ELR (cell line): ENCODE data around the gene CENPS.
"Not testable (repeated sequence)": the region's sequence is repeated elsewhere in the genome, so short reads cannot be mapped to it uniquely, and the experiment has no call there.

ENCODE experiments used
- DNase-seq: peaks from one replicate; pipeline ENCODE4 v3.0.0-alpha.2; 2015; ENCODE audit warnings: low read depth

CENPS gene

DNA sequence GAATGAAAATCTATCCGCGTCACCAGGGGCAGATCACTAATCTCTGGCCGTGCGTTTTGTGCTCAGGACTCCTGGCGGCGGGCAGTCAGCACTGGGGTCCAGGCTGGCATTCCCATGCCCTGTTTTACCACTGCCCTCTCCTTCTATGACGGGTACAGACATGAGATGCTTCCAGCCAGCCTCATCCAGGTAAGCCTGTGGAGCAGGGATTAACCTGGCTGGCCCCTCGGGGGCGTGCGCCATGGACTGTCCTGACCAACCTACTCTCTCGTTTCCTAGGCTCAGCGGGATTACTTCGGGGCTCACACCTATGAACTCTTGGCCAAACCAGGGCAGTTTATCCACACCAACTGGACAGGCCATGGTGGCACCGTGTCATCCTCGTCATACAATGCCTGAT lies 10.9 kb upstream of the CENPS start:
- DNase-seq, result no peak

DNA sequence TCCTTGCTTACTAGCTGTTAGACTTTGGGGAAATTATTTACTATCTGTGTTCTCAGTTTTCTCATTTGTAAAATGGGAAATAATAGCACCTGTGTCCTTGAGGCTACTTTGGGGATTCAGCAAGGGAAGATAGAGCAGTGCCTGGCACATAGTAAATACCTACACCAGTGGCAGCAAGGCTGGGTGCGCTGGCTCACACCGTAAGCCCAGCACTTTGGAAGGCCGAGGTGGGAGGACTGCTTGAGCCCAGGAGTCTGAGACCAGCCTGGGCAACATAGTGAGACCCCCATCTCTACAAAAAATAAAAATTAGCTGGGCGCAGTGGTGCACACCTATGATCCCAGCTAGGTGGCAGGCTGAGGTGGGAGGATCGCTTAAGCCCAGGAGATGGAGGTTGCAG lies 8.6 kb upstream of the CENPS start:
- DNase-seq, result no peak

DNA sequence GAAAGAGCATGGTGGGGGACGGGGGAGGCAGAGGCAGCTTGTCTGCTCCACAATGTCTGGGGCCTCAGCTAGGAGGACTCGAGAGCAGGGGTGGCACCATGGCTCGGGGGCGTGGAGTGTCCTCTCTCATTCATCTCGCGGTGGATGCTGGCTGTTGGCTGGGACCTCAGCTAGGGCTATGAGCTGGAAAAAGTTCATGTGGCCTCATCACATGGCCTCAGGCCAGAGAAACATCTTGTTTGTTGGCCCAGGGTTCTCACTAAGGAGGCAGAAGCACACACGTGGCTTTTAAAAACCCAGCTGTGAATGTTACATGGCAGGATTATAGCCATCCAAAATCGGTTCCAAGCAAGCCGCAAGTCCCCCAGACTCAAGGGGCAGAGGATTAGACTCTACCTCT lies 6.2 kb upstream of the CENPS start:
- DNase-seq, result peak; percentile 36

DNA sequence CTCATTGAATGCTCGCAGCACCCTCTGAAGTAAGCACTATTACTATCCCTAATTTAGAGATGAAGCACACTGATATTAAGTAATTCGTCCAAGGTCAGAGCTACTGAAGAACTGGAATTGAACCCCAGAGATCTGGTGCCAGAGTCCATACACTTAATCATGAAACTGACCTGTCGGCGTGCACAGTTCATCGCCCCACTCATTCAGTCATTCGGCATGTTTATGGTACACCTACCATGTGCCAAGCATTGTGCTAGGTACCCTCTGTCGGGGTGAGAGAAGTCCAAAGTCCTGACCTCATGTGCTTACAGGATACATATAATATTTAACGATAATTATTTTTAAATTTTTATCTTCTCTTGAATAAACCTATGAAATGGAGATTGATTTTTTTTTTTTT lies 5.6 kb upstream of the CENPS start:
- DNase-seq, result no peak

DNA sequence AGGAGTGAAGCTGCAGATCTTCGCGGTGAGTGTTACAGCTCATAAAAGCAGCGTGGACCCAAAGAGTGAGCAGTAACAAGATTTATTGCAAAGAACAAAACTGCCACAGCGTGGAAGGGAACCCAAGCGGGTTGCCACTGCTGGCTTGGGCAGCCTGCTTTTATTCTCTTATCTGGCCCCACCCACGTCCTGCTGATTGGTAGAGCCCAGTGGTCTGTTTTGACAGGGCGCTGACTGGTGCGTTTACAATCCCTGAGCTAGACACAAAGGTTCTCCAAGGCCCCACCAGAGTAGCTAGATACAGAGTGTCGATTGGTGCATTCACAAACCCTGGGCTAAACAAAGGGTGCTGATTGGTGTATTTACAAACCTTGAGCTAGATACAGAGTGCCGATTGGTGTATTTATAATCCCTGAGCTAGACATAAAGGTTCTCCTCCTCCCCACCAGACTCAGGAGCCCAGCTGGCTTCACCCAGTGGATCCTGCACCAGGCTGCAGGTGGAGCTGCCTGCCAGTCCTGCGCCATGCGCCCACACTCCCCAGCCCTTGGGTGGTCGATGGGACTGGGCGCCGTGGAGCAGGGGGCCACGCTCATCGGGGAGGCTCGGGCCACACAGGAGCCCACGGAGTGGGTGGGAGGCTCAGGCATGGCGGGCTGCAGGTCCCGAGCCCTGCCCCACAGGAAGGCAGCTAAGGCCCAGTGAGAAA lies 4.3 kb upstream of the CENPS start:
- not testable (repeated sequence) for DNase-seq

DNA sequence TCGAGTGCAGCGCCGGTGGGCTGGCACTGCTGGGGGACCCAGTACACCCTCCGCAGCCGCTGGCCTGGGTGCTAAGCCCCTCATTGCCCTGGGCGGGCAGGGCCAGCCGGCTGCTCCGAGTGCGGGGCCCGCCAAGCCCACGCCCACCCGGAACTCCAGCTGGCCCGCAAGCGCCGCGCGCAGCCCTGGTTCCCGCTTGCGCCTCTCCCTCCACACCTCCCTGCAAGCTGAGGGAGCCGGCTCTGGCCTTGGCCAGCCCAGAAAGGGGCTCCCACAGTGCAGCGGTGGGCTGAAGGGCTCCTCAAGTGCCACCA lies 3.7 kb upstream of the CENPS start:
- DNase-seq, result not testable (repeated sequence)

DNA sequence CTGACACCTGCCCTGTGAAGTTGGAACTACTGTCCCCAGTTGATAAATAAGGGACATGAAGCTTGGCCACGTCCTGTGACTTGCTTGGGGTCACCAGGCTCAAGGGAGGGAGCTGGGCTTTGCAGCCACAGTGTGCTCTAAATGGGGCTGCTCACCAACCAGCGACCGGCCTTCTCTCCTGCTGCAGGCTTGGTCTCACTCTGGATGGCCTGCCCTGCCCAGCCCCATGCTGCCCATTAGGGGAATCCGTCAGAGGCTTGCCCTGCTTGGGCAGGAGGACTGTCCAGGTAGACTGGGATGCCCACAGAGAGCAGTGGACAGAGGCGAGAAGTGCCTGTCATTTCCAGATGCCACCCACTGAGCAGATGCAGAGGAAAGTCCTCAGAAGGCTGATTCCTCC lies 1.2 kb upstream of the CENPS start:
- DNase-seq, result no peak

DNA sequence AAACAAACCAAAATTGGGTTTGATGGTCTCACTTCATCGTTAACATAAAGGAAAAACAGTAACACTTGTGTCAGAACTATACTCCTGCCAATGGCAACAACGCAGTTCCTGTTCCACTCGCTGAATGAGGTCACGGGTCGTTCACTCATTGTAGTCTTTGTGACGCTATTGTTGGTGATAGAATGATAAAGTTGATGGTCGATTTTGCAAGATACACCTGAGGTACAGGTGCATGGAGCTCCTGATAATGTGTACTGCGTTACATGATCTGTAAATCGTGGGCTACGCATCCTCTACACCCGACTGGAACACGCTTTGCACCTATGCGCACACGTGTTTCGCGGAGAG lies 391 bp upstream of the CENPS start:
- DNase-seq, result peak; percentile 20

DNA sequence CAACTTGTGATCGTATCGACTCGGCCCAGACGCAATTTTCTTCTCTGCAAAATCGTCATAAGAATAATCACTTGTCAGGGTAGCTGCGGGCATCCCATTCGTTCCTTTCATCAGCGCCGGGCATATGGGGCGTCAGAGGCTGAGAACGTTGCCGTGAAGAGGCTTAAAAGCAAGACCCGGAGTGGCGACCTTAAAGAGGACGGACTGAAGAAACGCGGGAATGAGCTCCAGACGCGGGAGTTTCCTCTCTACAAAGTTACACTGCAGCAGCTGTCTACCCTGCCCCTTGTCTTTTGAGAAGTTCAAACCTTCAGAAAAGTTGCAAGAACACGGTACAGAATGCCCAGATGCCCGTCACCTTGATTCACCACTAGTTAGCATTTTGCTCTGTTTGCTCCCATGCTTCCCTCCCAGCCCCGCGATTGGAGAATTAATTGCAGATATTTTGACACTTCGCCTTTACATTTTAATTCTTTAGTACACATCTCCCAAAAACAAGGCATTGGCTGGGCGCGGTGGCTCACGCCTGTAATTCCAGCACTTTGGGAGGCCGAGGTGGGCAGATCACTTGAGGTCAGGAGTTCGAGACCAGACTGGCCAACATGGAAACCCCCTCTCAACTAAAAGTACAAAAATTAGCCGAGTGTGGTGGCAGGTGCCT lies 967 bp downstream of the CENPS start:
- DNase-seq, result peak; percentile 55

DNA sequence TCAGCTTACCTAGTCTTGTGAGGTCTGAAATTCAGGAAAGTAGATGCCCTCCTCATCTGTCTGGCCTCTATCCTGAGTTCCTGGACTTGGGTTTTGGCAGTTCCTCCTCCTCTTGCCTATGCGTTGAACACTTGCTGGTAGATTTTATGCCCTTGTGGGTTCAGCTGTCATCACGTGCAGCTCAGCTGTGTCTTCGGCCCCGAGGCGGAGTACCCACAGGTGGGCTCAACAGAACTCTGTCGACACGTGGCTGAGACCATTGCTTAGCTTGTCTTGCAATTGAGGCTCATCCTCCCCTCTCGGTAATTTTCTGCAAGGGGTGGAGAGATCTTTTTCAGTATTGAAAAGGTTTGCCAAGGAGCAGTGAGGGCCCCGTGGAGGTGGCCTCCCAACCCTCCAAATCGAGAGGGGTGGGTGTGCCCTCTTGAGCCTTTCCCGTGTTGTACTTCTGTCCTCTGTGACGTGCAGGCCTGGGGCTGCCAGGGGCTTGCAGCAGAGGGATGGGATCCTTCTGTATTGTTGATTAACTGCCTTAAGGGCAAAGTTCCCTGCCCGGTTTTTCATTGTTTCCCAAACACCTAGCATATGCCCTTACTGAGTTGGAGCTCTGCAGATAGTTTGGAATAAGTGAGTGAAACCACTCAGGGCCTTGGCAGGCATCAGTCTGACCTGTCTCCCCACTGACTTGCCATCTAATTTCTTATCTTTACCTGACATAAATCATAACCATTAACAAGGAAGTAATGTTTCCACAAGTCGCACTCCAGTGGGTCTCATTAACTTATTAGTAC lies 2.9 kb downstream of the CENPS start:
- DNase-seq, result no peak

DNA sequence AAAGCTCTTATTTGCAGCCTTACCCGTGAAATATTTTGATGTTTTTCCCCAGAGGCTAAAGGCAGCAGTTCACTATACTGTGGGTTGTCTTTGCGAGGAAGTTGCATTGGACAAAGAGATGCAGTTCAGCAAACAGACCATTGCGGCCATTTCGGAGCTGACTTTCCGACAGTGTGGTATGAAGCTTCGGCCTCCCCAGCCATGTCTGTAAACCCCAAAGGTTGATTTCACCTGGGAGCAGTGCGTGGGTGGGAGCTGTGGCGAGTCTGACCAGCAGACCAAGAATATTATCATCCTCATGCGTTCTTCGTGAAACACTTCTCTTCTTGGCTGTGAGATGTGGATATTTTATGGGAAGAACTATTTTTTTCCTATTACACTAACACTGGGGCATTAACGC lies 3.6 kb downstream of the CENPS start:
- DNase-seq, result no peak

DNA sequence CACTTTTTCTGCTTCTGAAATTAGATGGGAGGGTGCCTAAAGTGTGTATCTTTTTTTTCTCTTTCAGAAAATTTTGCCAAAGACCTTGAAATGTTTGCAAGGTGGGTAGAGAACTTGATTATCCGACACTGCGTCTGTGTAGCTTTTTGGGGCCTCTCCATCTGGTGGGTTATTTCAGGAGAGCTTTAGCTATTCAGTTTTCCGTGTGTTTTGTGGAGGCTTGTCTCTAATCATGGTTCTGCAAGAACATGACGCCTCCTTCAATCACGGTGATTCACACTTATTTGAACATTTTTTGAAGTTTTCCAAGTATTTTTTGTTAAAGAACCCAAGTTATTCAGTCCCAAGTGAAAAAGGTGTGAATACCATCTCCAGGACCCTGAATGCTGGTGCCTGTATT lies 4.4 kb downstream of the CENPS start:
- DNase-seq, result no peak

DNA sequence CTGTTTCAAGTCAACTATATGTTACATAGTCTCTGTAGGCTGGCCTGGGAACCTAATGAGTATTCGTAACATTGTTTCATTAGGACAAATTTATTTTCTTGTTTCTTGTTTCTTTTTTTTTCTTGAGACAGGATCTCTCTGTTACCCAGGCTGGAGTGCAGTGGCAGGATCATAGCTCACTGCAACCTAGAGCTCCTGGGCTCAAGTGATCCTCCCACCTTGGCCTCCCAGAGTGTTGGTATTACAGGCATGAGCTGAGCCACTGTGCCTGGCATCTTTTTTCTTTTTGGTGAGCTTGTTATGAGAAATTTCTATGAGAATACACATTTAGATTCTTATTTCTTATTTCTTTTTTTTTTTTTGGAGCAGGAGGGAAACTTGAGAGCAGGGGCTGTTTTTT lies 6.8 kb downstream of the CENPS start:
- no peak for DNase-seq

DNA sequence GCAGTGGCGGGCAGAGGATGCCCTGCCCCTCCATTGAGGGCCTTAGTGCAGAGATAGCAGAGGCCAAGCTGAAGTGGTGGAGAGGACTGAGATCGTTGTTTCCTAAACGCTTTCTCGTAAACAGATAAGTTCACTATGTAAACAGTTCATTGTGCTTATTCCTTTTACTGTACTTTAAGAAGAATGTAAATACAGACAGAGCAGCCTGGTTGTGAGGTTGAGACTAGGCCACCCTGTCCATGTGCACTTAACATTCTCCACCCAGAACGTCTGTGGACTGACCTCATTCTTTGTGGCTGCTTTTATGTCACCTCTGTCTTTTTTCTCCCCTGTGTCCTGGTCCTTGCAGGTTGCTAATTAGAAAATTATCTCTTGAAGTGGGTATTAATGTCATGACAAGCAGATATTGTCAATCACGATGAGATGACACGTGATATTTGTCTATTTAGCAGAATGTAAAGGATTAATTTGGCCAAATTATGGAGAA lies 8.5 kb downstream of the CENPS start:
- DNase-seq, result no peak

DNA sequence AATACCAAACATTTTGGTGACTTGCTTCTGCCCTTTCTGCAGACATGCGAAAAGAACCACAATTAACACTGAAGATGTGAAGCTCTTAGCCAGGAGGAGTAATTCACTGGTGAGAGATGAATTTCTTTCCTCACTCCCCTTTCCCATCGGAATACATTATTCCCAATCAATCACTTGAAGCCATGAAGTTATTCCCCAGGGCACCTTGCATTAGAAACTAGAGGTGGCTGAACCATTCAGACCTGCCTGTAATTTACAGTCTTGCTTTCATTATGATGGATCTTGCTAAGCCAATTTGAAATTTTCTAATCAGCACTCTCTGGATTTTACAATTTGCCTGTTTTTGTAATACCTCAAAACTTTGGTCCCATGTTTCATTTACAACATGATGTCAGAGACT lies 10.1 kb downstream of the CENPS start:
- no peak for DNase-seq

DNA sequence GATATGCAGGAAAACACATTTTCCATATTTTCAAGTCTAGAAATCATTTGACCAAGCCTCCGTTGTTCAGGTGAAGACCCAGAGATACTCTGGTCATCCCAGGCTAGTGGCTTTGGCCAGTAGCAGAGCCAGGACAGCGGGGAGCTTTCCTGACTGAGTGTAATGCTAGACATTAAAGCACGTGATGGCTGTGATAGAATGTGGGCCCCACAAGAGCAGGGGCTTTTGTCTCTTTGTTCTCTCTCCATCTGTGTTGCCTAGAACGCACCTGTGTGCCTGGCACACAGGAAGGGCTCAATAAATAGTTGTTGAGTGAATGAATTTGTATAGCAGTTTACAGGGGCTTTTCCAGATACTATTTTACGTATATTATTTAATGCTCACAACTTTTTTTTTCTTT lies 10.6 kb downstream of the CENPS start:
- DNase-seq, result no peak

DNA sequence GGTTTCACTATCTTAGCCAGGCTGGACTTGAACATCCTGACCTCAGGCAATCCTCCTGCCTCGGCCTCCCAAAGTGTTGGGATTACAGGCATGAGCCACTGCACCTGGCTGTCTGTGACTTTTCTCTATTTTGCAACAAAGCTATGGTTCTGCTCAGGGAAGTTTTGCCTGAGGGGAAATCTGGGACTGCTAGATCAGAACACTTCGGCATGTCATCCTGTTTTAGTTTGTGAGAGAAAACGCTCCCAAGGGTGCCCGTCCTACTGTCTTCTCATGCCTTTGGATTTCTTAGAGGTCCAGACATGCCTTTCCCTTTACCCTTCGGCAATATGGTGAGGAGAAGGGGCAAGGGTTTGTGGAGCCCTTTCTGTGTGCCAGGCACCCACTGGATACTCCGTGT lies 14.0 kb downstream of the CENPS start:
- no peak for DNase-seq

DNA sequence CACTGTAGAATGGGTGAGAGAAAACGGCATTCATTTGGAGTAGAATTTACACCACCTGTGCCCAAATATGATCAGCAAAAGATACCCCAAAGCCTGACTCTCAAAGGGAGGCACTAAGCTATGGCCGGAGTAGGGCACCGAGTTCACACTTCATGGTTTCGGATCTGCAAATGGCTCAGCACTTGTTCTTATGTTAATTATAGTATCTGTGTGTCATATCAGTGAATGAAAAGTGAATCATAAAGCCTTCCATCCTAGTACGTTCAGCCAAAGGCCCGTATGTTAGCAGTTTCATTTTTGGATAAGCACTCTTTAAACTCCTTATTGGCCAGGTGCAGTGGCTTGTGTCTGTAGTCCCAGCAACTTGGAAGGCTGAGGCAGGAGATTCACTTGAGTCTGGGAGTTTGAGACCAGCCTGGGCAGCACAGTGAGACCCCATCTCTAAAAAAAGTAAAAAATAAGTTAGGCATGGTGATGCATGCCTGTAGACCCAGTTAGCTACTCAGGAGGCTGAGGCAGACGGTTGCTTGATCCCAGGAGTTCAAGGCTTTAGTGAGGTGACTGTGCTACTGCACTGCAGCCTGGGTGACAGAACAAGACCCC lies 14.7 kb downstream of the CENPS start:
- peak; percentile 55 for DNase-seq

DNA sequence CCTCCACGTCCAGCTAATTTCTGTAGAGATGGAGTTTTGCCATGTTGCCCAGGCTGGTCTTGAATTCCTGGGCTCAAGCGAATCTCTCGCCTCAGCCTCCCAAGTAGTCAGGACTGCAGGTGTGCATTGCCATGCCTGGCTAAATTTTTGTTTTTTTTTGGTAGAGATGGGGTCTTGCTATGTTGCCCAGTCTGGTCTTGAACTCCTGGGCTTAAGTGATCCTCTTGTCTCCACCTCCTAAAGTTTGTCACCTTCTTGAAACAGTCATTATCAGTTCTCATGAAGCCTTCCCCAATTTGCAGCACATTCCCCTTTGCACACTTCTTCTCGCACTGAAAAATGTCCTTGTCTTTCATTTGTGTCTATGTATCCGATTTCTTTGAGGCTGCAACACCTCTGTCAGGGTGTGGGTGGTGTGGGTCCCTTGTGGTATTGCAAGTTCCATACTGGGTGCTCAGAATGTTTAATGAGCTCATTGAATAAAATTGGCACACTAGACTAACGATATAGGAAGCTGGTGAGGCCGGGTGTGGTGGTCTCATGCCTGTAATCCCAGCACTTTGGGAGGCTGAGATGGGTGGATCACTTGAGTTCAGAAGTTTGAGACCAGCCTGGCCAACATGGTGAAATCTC lies 16.7 kb downstream of the CENPS start:
- DNase-seq, result no peak

DNA sequence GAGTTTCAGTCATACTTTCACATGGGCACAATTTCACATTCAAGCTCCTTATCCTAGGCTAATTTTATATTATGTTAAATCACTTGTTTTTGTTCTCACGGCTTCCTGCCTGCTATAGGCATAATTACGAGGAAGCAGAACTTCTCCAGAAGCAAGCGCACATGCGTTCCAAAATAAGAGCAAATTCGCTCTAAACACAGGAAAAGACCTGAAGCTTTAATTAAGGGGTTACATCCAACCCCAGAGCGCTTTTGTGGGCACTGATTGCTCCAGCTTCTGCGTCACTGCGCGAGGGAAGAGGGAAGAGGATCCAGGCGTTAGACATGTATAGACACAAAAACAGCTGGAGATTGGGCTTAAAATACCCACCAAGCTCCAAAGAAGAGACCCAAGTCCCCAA lies 19.5 kb downstream of the CENPS start, which contains the start of gene CORT:
Gene CORT, plus strand, starts transcription at position 281 of the 400 bp plus-strand sequence. CDS start 193 bp downstream, outside the sequence.
- no peak for DNase-seq

DNA sequence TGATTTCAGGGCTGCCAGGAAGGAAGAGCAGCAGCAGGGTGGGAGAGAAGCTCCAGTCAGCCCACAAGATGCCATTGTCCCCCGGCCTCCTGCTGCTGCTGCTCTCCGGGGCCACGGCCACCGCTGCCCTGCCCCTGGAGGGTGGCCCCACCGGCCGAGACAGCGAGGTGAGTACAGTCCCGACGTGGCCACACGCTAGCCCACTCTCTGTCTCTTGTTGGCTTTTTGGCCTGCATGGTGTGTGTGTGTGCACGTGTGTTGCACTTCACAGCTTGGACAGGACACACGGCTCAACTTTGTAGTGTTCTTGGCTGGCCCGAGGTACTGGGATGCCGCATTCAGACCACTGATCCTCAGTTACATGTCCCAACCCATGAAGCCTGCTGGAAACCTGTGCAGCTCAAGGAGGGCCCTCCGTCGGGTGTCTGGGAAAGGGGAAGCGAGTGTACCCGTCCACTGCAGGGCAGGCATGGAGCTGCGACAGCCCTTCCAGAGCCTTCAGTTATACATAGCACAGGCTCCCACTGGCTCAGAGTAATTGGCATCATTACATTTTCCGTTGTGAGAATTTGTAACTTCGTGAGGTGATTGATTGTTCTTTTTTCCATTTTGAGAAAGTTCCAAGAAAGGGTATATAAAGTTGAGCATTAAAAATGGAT lies 20.1 kb downstream of the CENPS start:
- DNase-seq, result no peak

DNA sequence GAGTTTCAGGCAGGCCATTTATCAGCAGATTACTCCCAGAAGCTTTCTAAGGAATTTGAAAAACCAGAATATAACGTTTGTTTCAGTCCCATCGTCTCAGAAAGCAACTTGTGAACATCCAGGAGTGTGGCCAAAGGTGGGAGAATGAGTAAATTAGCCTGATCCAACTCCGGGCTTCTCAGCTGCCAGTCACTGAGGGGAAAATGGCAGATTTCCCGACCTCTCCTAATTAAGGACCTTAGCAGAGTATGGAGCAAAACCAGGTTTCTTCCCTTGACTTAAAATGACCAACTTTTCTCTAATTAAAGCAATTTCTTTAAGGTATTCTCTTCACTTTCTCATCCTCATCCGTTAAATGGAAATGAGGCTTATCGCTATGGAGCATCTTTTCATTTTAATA lies 20.6 kb downstream of the CENPS start:
- no peak for DNase-seq
